GM12878 (cell line): Measurements from ENCODE around the gene MVK. TPM values are rescaled to one million over a fixed set of nuclear protein-coding genes. Genes with fewer than 3 reads are reported as not detected.

ENCODE experiments used
- CREB1 ChIP-seq: IDR thresholded peaks from 2 replicates; pipeline ENCODE4 v1.6.1; 2012; ENCODE audit warnings: low read depth, mild to moderate bottlenecking, inconsistent platforms
- CREM ChIP-seq: IDR thresholded peaks from 2 replicates; pipeline ENCODE4 v1.6.1; 2014; ENCODE audit warnings: antibody characterized with exemption, low read depth
- FOXM1 ChIP-seq: IDR thresholded peaks from 2 replicates; pipeline ENCODE4 v1.6.1; 2012; ENCODE audit warnings: low read depth, mild to moderate bottlenecking, inconsistent platforms, low read length, moderate library complexity
- GATAD2B ChIP-seq: fragments of 450-650 bp; conservative IDR thresholded peaks from 2 replicates; pipeline ENCODE4 v1.6.1; 2017; ENCODE audit warnings: low read depth, mild to moderate bottlenecking, moderate library complexity
- HCFC1 ChIP-seq: fragments of 150-350 bp; IDR thresholded peaks from 2 replicates; pipeline ENCODE4 v1.6.1; 2014; ENCODE audit warnings: low read length
- MXI1 ChIP-seq: fragments of 150-350 bp; IDR thresholded peaks from 2 replicates; pipeline ENCODE4 v1.6.1; 2011; ENCODE audit warnings: low read depth, mild to moderate bottlenecking, inconsistent platforms, low read length, improper control_type of control experiment
- NFYA ChIP-seq: IDR thresholded peaks from 2 replicates; pipeline ENCODE4 v1.6.1; 2011; ENCODE audit warnings: low read depth, mild to moderate bottlenecking, low read length, improper control_type of control experiment, borderline replicate concordance
- RB1 ChIP-seq: fragments of 450-650 bp; formaldehyde crosslinking; IDR thresholded peaks from 2 replicates; pipeline ENCODE4 v1.6.1; 2017; ENCODE audit warnings: mild to moderate bottlenecking, borderline replicate concordance
- SMC3 ChIP-seq: IDR thresholded peaks from 2 replicates; pipeline ENCODE4 v1.6.1; 2011; ENCODE audit warnings: low read length, improper control_type of control experiment, borderline replicate concordance
- TBL1XR1 ChIP-seq: IDR thresholded peaks from 2 replicates; pipeline ENCODE4 v1.6.1; 2012; ENCODE audit warnings: low read depth, low read length, improper control_type of control experiment
- polyA plus RNA-seq, 11 experiments: library from polyadenylated mRNA; depleted of rRNA in 4 of 11; unstranded in 6 of 11; stranded (reverse) in 5 of 11; fragments of >200 nt; fragmentation: Nextera tagmentation in 4 of 11; fragmentation: Illumina TruSeq in 1 of 11; extraction: Ambion mirVana in 4 of 11; extraction: Trizol in 1 of 11; gene quantifications; 1 replicate in 1 of 11; 2 replicates in 10 of 11; pipeline versions ENCODE4 v1.2.1 to v1.2.3, GENCODE V29; 2011 to 2016; ENCODE audit warnings: inconsistent platforms in 2 of 11, missing spikeins in 2 of 11, low read depth in 1 of 11
- total RNA-seq, 4 experiments: library from RNA; depleted of rRNA in 3 of 4; stranded (reverse); fragments of >200 nt in 3 of 4; fragmentation: Illumina TruSeq in 1 of 4; extraction: Trizol in 1 of 4; gene quantifications; 2 replicates each; pipeline versions ENCODE4 v1.2.1 to v1.2.3, GENCODE V29; 2013 to 2021
- TF ChIP-seq, protein P1 (sequence below): fragments of 450-650 bp; IDR thresholded peaks from 2 replicates; pipeline ENCODE4 v1.6.1; 2018; ENCODE audit warnings: borderline replicate concordance, mild to moderate bottlenecking; ENCODE audit not compliant: partially characterized antibody
- TF ChIP-seq, protein P2 (sequence below): fragments of 450-650 bp; IDR thresholded peaks from 2 replicates; pipeline ENCODE4 v1.6.1; 2017; ENCODE audit warnings: borderline replicate concordance

The MVK gene
- total and polyA plus RNA-seq, 10 of the 15 experiments (the other 5 are each of a cell fraction or from before 2014, with no cell fraction given) = 0.24 to 46.7 (median 31.9) TPM

DNA sequence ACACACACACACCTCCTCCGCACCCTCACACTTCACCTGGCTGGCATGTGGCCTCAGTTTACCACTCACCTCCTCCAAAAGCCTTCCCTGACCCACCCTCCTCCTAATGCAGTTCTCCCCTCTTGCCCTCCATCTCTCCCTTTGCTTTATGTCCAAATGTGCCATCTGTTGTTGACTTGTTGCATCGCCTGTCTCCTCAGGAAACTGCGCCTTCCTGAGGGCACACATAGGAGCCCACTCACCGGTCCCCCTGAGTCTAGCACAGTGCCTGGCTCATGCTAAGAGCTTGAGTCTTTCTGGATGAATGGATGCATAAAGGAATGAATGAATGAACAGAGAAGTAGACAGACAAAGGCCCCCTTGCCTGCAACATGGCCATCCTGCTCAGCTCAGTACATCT lies 34.0 kb downstream of the MVK start (continued):
- TF ChIP-seq, protein P1, sequence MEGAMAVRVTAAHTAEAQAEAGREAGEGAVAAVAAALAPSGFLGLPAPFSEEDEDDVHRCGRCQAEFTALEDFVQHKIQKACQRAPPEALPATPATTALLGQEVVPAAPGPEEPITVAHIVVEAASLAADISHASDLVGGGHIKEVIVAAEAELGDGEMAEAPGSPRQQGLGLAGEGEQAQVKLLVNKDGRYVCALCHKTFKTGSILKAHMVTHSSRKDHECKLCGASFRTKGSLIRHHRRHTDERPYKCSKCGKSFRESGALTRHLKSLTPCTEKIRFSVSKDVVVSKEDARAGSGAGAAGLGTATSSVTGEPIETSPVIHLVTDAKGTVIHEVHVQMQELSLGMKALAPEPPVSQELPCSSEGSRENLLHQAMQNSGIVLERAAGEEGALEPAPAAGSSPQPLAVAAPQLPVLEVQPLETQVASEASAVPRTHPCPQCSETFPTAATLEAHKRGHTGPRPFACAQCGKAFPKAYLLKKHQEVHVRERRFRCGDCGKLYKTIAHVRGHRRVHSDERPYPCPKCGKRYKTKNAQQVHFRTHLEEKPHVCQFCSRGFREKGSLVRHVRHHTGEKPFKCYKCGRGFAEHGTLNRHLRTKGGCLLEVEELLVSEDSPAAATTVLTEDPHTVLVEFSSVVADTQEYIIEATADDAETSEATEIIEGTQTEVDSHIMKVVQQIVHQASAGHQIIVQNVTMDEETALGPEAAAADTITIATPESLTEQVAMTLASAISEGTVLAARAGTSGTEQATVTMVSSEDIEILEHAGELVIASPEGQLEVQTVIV = no peak
- no peak for TF ChIP-seq SMC3
- no peak for TF ChIP-seq HCFC1
- no peak for TF ChIP-seq CREM
- TF ChIP-seq GATAD2B = no peak
- no peak for TF ChIP-seq TBL1XR1
- no peak for TF ChIP-seq FOXM1
- no peak for TF ChIP-seq RB1
- no peak for TF ChIP-seq CREB1
- TF ChIP-seq NFYA = no peak
- TF ChIP-seq MXI1 = no peak
- TF ChIP-seq, protein P2, sequence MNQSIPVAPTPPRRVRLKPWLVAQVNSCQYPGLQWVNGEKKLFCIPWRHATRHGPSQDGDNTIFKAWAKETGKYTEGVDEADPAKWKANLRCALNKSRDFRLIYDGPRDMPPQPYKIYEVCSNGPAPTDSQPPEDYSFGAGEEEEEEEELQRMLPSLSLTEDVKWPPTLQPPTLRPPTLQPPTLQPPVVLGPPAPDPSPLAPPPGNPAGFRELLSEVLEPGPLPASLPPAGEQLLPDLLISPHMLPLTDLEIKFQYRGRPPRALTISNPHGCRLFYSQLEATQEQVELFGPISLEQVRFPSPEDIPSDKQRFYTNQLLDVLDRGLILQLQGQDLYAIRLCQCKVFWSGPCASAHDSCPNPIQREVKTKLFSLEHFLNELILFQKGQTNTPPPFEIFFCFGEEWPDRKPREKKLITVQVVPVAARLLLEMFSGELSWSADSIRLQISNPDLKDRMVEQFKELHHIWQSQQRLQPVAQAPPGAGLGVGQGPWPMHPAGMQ = no peak
